GM12878 (cell line): Measurements from ENCODE around the gene DLD. TPM values are rescaled to one million over a fixed set of nuclear protein-coding genes. Genes with fewer than 3 reads are reported as not detected.

Experiments
- ATAC-seq: fragments of 200-7000 bp; cut with Tn5 transposase; 3 replicates; pipeline ENCODE4 v1.9.1; 2020; ENCODE audit warnings: mild to moderate bottlenecking, moderate library complexity
- BruUV-seq: library from RNA; stranded (reverse); fragments of 400-500 nt; replicated peaks from 2 replicates; lab custom pipeline; 2021; lab: Mats Ljungman, UMichigan
- CTCF ChIA-PET: fragments of 300-600 bp; sonication (Branson Sonifier 250); formaldehyde crosslinking; extraction: SDS; loops from one replicate; lab custom pipeline; 2021; ENCODE audit warnings: inconsistent platforms; lab: Yijun Ruan, JAX
- POLR2A ChIA-PET: fragments of 350-600 bp; formaldehyde crosslinking; extraction: SDS; loops from one replicate; lab custom pipeline; 2021; ENCODE audit warnings: inconsistent platforms; lab: Charles Lee
- RAD21 ChIA-PET: fragments of 300-600 bp; sonication (Branson Sonifier 250); formaldehyde crosslinking; loops from one replicate; lab custom pipeline; 2023; ENCODE audit warnings: antibody characterized with exemption; ENCODE audit not compliant: unreplicated experiment; lab: Charles Lee
- SMC1A ChIA-PET: fragments of 300-600 bp; sonication (Branson Sonifier 250); formaldehyde crosslinking; loops from one replicate; lab custom pipeline; 2023; ENCODE audit not compliant: unreplicated experiment, uncharacterized antibody; lab: Charles Lee
- DNase-seq: peaks from one replicate; pipeline ENCODE4 v3.0.0-alpha.2; 2011; ENCODE audit warnings: low read depth, low spot score
- FAIRE-seq: peaks from 3 replicates; lab custom pipeline; 2011; peaks lifted over from hg19 to GRCh38; lab: Jason Lieb, UNC
- H2AFZ ChIP-seq: 2 replicates; pipeline ENCODE4 v1.6.0; 2011; ENCODE audit warnings: low read depth, low read length, control low read depth; ENCODE audit not compliant: control insufficient read depth
- H3K27ac ChIP-seq: 2 replicates; pipeline ENCODE4 v1.5.1; 2011; ENCODE audit warnings: control low read depth; ENCODE audit not compliant: control insufficient read depth, insufficient read depth
- H3K27me3 ChIP-seq, 2 experiments: replicated peaks in 1 of 2; 2 replicates each; pipeline versions ENCODE4 v1.6.0 to v1.6.1; 2011; ENCODE audit warnings: low read length in 1 of 2; ENCODE audit not compliant: control insufficient read depth in 2 of 2, insufficient read depth in 2 of 2
- H3K36me3 ChIP-seq, 2 experiments: 2 replicates each; pipeline ENCODE4 v1.5.1; 2011; ENCODE audit warnings: low read length in 1 of 2; ENCODE audit not compliant: control insufficient read depth in 2 of 2, insufficient read depth in 2 of 2
- H3K4me1 ChIP-seq: 2 replicates; pipeline ENCODE4 v1.6.1; 2011; ENCODE audit warnings: mild to moderate bottlenecking, low read length, moderate library complexity, mixed read lengths; ENCODE audit not compliant: control insufficient read depth, insufficient read depth
- H3K4me2 ChIP-seq: 2 replicates; pipeline ENCODE4 v1.6.0; 2011; ENCODE audit warnings: control low read depth; ENCODE audit not compliant: control insufficient read depth, insufficient read depth
- H3K4me3 ChIP-seq: fragments of 200-600 bp; sonication (generic); 2 replicates; pipeline ENCODE4 v1.5.1; 2016
- H3K79me2 ChIP-seq: 2 replicates; pipeline ENCODE4 v1.6.0; 2011; ENCODE audit warnings: low read length; ENCODE audit not compliant: control insufficient read depth, insufficient read depth
- H3K9ac ChIP-seq: 2 replicates; pipeline ENCODE4 v1.8.0; 2011; ENCODE audit warnings: low read length, control low read depth, mixed read lengths; ENCODE audit not compliant: control insufficient read depth, insufficient read depth
- H3K9me3 ChIP-seq: replicated peaks from 3 replicates; pipeline ENCODE4 v1.5.1; 2011; ENCODE audit warnings: mild to moderate bottlenecking, low read length; ENCODE audit not compliant: control insufficient read depth, insufficient read depth
- H4K20me1 ChIP-seq: 2 replicates; pipeline ENCODE4 v1.6.0; 2011; ENCODE audit not compliant: control insufficient read depth, insufficient read depth
- ASH2L ChIP-seq: fragments of 300-600, 200-600 bp; sonication (generic); IDR thresholded peaks from 2 replicates; pipeline ENCODE4 v1.6.1; 2017; ENCODE audit warnings: low read depth, mild to moderate bottlenecking, borderline replicate concordance
- CEBPB ChIP-seq, 2 experiments: fragments of 150-350 bp in 1 of 2; IDR thresholded peaks; 2 replicates each; pipeline ENCODE4 v1.6.1; 2012 to 2014; ENCODE audit warnings: low read depth in 2 of 2, low read length in 2 of 2, borderline replicate concordance in 1 of 2, inconsistent platforms in 1 of 2
- CREM ChIP-seq: IDR thresholded peaks from 2 replicates; pipeline ENCODE4 v1.6.1; 2014; ENCODE audit warnings: antibody characterized with exemption, low read depth
- HCFC1 ChIP-seq: fragments of 150-350 bp; IDR thresholded peaks from 2 replicates; pipeline ENCODE4 v1.6.1; 2014; ENCODE audit warnings: low read length
- HDAC2 ChIP-seq: fragments of 200-600 bp; sonication (generic); IDR thresholded peaks from 2 replicates; pipeline ENCODE4 v1.6.1; 2017
- NR2F1 ChIP-seq: fragments of 450-650 bp; conservative IDR thresholded peaks from 2 replicates; pipeline ENCODE4 v1.6.1; 2017; ENCODE audit warnings: mild to moderate bottlenecking
- RAD51 ChIP-seq: fragments of 450-650 bp; IDR thresholded peaks from 2 replicates; pipeline ENCODE4 v1.6.1; 2016; ENCODE audit warnings: moderate library complexity, mild to moderate bottlenecking, inconsistent platforms
- SMAD5 ChIP-seq: IDR thresholded peaks from 2 replicates; pipeline ENCODE4 v1.6.1; 2016; ENCODE audit warnings: antibody characterized with exemption, low read depth
- STAT1 ChIP-seq: fragments of 450-650 bp; conservative IDR thresholded peaks from 2 replicates; pipeline ENCODE4 v1.6.1; 2014; ENCODE audit warnings: antibody characterized with exemption, mild to moderate bottlenecking
- SUZ12 ChIP-seq: fragments of 200-600 bp; sonication (generic); IDR thresholded peaks from one replicate; pipeline ENCODE4 v1.6.1; 2018; ENCODE audit warnings: antibody characterized with exemption, mild to moderate bottlenecking; ENCODE audit not compliant: unreplicated experiment
- TAF1 ChIP-seq: IDR thresholded peaks from 2 replicates; pipeline ENCODE4 v1.6.1; 2011; ENCODE audit warnings: mild to moderate bottlenecking, low read depth, low read length, borderline replicate concordance
- TCF12 ChIP-seq: IDR thresholded peaks from 2 replicates; pipeline ENCODE4 v1.6.1; 2011; ENCODE audit warnings: low read depth, mild to moderate bottlenecking, low read length
- TCF7 ChIP-seq: IDR thresholded peaks from 2 replicates; pipeline ENCODE4 v1.6.1; 2014; ENCODE audit warnings: antibody characterized with exemption, borderline replicate concordance
- USF1 ChIP-seq: IDR thresholded peaks from 2 replicates; pipeline ENCODE4 v1.6.1; 2011; ENCODE audit warnings: borderline replicate concordance, low read depth, mild to moderate bottlenecking, moderate library complexity, mixed read lengths, low read length; ENCODE audit not compliant: insufficient read depth; ENCODE audit errors: extremely low read length
- WRNIP1 ChIP-seq: IDR thresholded peaks from 2 replicates; pipeline ENCODE4 v1.6.1; 2011; ENCODE audit warnings: low read depth, low read length, improper control_type of control experiment, borderline replicate concordance
- YY1 ChIP-seq: IDR thresholded peaks from 2 replicates; pipeline ENCODE4 v1.6.1; 2011; ENCODE audit warnings: low read depth, mild to moderate bottlenecking, low read length
- ZNF274 ChIP-seq: IDR thresholded peaks from one replicate; pipeline ENCODE4 v1.8.0; 2011; ENCODE audit not compliant: insufficient read length, insufficient read depth
- ZNF687 ChIP-seq: fragments of 450-650 bp; IDR thresholded peaks from 2 replicates; pipeline ENCODE4 v1.6.1; 2017; ENCODE audit warnings: mild to moderate bottlenecking, moderate library complexity
- WGBS: methylation state at CpG from one replicate; pipeline ENCODE4 v1.1.6; 2016; ENCODE audit warnings: low lambda C conversion rate; ENCODE audit not compliant: insufficient replicate concordance, insufficient coverage; ENCODE audit errors: missing lambda C conversion rate; 5-methylcytosine and 5-hydroxymethylcytosine counted together
- in situ Hi-C: fragments of 300-500 bp; cut with MboI; formaldehyde crosslinking; loops from 9 replicates; pipeline ENCODE4 v1.14.3; 2018; ENCODE audit warnings: mixed read lengths
- intact Hi-C: fragments of 100-400 bp; cut with micrococcal nuclease; formaldehyde crosslinking; loops from one replicate; pipeline ENCODE4 v1.14.2; 2022; ENCODE audit not compliant: unreplicated experiment
- polyA plus RNA-seq, 11 experiments: library from polyadenylated mRNA; depleted of rRNA in 4 of 11; unstranded in 6 of 11; stranded (reverse) in 5 of 11; fragments of >200 nt; fragmentation: Nextera tagmentation in 4 of 11; fragmentation: Illumina TruSeq in 1 of 11; extraction: Ambion mirVana in 4 of 11; extraction: Trizol in 1 of 11; gene quantifications; 1 replicate in 1 of 11; 2 replicates in 10 of 11; pipeline versions ENCODE4 v1.2.1 to v1.2.3, GENCODE V29; 2011 to 2016; ENCODE audit warnings: inconsistent platforms in 2 of 11, missing spikeins in 2 of 11, low read depth in 1 of 11
- total RNA-seq, 4 experiments: library from RNA; depleted of rRNA in 3 of 4; stranded (reverse); fragments of >200 nt in 3 of 4; fragmentation: Illumina TruSeq in 1 of 4; extraction: Trizol in 1 of 4; gene quantifications; 2 replicates each; pipeline versions ENCODE4 v1.2.1 to v1.2.3, GENCODE V29; 2013 to 2021
- TF ChIP-seq, protein P1 (sequence below): fragments of 450-650 bp; IDR thresholded peaks from 2 replicates; pipeline ENCODE4 v1.6.1; 2014; ENCODE audit warnings: mild to moderate bottlenecking

Gene DLD
- total and polyA plus RNA-seq, 10 of the 15 experiments (the other 5 are each of a cell fraction or from before 2014, with no cell fraction given): 62.7 to 314 (median 161) TPM

DNA sequence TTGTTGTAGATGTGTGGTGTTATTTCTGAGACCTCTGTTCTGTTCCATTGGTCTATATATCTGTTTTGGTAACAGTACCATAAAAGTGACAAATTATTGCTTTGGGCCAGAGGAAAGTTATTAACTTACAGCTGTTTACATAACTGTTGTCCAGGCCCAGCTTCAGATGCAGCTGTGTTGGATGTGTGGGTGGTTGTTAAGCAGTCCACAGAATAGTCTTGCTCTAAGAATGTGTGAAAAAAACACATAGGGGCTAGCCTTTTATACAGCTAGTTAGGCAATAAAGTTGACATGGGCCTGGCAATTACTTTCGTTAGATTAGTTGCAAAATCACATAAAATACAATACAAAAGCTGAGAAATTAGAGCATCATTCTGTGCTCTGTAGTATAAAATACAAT, 31.9 kb downstream of the DLD start:
- DNase-seq (no peak), ATAC-seq (no peak), FAIRE-seq (no peak)
- H3K9me3 ChIP-seq: no peaks in the 10 kb centered on the region; the same call in 2 of the 3 replicates
- in situ Hi-C loops (no loop called here), intact Hi-C loops (no loop called here)
- H3K27me3 ChIP-seq: no peaks in the 10 kb centered on the region
- H3K9ac ChIP-seq: no peak overlapping the region
- H3K4me2 ChIP-seq: no peak overlapping the region
- H2AFZ ChIP-seq: no peak overlapping the region
- CTCF ChIA-PET: interaction anchor here (1.6 kb wide), 1 partner anchor 48 kb away, joined by 6 read pairs; no protein-coding TSS in a partner anchor
- H4K20me1 ChIP-seq: no peaks in the 10 kb centered on the region
- POLR2A ChIA-PET: no interaction called here
- peaks cover 2 to 22% of the 10 kb centered on the region in 2 experiments for H3K36me3 ChIP-seq
- BruUV-seq: no TSS peak
- H3K4me1 ChIP-seq: peaks cover 19% of the 10 kb centered on the region
- SMC1A ChIA-PET: interaction anchor here (1.0 to 3.2 kb wide), 5 partner anchors 10 to 32 kb away, joined by 3 to 10 read pairs (median 3); partner anchors contain the start of gene DLD
- H3K27ac ChIP-seq: no peak overlapping the region
- WGBS: 95% methylated on average over 1 of the region's 1 CpG
- no peak overlapping the region for H3K4me3 ChIP-seq
- no peak for TF ChIP-seq RAD51
- TF ChIP-seq YY1: no peak
- TF ChIP-seq ZNF687: no peak
- no peak for TF ChIP-seq CREM
- TF ChIP-seq HCFC1: no peak
- TF ChIP-seq STAT1: no peak
- no peak for TF ChIP-seq NR2F1
- TF ChIP-seq CEBPB (IDR thresholded peaks at IDR 0.05; ENCODE audit: borderline replicate concordance in 1 of 2, low read depth in 2 of 2, low read length in 2 of 2): no peak
- TF ChIP-seq TCF7: no peak
- no peak for TF ChIP-seq ASH2L
- TF ChIP-seq SUZ12: no peak
- TF ChIP-seq USF1: no peak
- TF ChIP-seq SMAD5: no peak
- TF ChIP-seq WRNIP1: no peak
- no peak for TF ChIP-seq HDAC2
- TF ChIP-seq, protein P1, sequence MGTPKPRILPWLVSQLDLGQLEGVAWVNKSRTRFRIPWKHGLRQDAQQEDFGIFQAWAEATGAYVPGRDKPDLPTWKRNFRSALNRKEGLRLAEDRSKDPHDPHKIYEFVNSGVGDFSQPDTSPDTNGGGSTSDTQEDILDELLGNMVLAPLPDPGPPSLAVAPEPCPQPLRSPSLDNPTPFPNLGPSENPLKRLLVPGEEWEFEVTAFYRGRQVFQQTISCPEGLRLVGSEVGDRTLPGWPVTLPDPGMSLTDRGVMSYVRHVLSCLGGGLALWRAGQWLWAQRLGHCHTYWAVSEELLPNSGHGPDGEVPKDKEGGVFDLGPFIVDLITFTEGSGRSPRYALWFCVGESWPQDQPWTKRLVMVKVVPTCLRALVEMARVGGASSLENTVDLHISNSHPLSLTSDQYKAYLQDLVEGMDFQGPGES: no peak
- no peak for TF ChIP-seq TAF1
- TF ChIP-seq ZNF274: no peak
- TF ChIP-seq TCF12: no peak
- H3K79me2 ChIP-seq: no peaks in the 10 kb centered on the region
- RAD21 ChIA-PET: no interaction called here
